ENCODE results near the gene CARD11.
"Not testable (repeated sequence)": the region's sequence is repeated elsewhere in the genome, so short reads cannot be mapped to it uniquely, and the experiment has no call there.

CARD11 gene

GRCh38 chr7:2924866-2925840 lies 118.5 kb downstream of the CARD11 start:
- no peak for DNase-seq (ENCODE audit: low spot score)

DNA sequence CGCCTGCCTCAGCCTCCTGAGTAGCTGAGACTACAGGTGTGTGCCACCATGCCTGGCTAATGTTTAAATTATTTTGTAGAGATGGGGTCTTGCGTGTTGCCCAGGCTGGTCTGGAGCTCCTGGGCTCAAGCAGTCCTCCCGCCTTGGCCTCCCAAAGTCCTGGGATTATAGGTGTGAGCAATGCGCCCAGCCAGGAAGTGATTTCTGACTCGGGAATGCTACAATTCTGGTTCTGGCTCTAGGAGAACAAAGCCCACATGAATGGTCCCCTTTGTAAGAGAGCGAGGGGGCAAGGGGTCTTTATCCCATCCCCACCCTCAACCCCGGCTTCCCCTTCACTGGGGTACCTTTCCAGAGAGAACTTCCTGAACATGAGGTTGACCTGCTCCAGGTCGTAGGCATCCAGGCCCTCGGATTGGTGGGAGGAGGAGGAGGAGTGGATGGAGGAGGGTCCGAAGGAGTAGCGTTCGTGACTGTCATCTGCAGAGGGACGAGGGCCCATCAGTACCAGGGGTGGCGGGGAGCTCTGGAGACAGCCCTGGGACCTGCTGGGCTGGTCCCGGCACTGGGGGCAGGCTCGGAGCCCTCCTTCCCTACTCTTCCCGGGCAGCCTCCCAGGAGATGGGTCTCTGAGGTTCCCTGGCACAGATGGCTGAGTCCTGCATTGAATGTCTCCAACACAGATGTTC lies 119.6 kb downstream of the CARD11 start:
- no peak for DNase-seq (ENCODE audit: low spot score)

DNA sequence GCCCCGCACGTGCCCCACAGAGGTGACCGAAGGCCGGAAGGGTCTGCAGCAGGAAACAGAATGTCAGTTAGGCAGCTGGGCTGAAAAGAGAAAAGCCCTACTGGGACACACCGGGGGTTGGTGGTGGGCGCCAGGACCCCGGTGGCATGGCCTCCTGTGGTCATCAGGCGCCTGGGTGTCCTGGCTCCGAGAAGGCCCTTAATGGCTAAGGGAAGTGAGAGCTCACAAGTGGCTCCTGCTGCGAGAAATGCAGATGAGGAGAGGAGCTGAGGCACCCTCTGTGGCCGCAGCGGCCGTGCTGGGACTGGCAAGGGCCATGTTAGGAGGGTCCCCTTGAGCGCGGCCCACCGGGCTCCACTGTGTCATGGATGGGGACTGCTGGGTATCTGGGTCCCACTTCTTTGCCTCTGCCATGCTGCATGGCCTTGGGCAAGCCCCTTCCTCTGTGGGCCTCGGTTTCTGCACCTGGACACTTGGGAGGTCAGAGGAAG lies 120.3 kb downstream of the CARD11 start:
- no peak for DNase-seq (ENCODE audit: low spot score)

- DNase-seq (ENCODE audit: low spot score), result no peak
Observed at GRCh38 chr7:2922866-2923265, 120.8 kb downstream of the CARD11 start.

GRCh38 chr7:2922348-2922691 lies 121.3 kb downstream of the CARD11 start:
- DNase-seq (ENCODE audit: low spot score), result no peak

GRCh38 chr7:2921653-2922347 lies 121.9 kb downstream of the CARD11 start:
- no peak for DNase-seq (ENCODE audit: low spot score)

GRCh38 chr7:2920956-2921652 lies 122.6 kb downstream of the CARD11 start:
- DNase-seq (ENCODE audit: low spot score), result no peak

- not testable (repeated sequence) for DNase-seq (ENCODE audit: low spot score)
Observed at GRCh38 chr7:2920480-2920879, 123.2 kb downstream of the CARD11 start.

DNA sequence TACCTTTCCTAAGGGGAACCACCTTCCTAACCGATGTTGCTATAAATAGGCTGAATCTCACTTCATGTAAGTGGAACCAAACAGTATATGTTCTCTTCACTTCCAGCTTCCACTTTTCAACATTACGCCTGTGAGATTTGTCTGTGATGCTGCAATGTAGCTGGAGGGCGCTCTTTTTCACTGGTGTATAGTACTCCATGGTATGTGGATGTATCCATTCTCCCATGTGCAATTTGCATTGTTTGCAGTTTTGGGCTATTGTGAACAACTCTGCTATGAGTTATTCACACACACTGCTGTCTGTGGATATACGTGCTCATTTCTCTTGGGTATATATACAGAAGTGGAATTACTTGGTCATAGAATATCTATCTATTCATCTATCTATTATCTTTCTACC lies 123.6 kb downstream of the CARD11 start:
- no peak for DNase-seq (ENCODE audit: low spot score)

GRCh38 chr7:2919256-2919655 lies 124.4 kb downstream of the CARD11 start:
- DNase-seq (ENCODE audit: low spot score), result no peak

DNA sequence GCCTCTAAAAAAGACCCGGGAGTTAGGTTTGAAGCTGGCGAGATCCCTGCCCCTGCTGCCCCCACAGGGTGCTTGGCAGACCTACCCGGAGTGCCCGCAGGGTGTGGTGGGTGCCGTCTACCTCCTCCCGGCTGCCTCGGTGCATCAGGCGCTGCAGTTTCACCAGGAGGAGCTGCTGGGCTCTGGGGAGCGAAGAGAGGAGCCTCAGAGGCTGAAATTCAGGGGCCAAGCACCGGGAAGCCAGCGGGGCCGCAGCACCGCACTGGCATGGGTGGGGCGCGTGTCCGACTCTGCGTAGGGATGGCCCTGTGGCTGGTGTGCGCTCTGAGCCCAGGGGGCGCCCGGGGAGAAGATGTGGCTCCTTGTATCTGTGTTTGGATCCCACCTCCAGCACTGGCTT lies 125.3 kb downstream of the CARD11 start:
- DNase-seq (ENCODE audit: low spot score), result no peak

DNA sequence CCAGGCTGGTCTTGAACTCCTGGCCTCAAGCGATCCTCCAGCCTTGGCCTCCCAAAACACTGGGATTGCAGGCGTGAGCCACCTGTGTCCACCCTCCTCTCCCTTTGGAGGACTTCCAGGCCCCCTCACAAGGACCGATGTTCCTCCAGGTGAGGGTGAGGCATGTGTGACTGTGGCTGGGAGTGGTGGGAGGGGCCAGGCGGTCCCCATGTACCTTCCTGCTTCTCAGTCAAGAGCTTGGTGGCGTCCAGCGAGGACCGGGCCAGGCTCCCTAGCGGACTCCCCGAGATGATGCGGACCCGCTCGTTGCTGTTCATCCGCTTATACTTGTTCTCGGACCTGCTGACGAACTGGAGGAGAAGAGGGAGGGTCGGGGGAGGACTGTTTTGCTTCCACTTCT lies 128.6 kb downstream of the CARD11 start:
- no peak for DNase-seq (ENCODE audit: low spot score)

DNA sequence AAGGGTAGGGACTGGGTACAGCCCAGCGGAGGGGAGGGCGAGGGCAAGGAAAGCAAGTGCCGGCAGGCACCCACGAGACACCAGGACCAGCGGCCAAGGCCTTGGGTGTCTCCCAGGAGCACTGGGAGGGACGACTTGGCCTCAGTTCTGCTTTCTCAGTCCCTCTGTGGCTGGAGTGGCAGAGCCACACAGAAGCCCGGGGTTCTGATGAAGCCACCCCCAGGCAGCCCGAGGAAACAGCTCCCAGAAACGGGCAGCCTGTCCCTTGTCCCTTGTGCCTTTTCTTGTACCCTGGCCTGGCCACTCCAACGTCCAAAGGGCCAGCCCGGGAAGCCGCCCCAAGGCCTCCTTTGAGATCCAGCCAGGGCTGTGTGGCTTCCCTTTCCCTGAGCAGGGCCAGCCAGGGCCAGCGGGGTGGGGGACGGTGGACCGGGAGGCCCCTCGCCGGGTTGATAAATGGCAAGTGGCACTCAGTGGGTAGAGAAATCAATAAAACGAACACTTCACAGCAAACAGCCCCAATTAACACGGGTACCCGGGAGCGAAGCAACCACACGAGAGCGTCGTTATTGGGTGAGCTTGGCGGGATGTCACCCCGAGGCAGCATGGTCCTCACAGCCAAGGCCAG lies 129.8 kb downstream of the CARD11 start:
- DNase-seq (ENCODE audit: low spot score), result no peak

DNA sequence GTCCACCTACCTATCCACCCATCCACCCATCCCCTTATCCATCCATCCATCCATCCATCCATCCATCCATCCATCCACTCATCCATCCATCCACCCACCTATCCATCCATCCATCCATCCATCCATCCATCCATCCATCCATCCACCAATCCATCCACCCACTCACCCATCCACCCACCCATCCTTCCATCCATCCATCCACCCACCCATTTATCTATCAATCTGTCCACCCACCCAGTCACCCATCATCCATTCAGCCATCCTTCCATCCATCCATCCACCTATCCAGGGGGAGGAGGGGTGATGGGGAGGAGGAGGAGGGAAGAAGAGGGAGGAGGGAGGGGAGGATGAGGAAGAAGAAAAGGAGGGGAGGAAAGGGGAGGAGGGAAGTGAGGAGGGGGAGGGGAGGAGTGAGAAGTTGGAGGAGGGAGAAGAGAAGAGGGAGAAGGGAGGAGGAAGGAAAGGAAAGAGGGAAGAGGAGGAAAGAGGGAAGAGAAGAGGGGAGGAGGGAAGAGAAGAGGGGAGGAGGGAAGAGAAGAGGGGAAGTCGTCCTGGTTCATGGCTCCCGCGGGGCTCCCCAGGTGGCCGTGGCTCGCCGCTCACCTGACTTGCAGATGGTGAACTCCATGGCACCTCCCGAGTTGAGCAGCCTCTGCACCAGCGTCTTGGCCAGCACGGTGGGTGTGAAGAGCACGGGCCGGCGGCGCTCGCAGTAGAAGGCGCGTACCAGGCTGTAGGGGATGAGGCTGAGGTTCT lies 130.8 kb downstream of the CARD11 start:
- no peak for DNase-seq (ENCODE audit: low spot score)

DNA sequence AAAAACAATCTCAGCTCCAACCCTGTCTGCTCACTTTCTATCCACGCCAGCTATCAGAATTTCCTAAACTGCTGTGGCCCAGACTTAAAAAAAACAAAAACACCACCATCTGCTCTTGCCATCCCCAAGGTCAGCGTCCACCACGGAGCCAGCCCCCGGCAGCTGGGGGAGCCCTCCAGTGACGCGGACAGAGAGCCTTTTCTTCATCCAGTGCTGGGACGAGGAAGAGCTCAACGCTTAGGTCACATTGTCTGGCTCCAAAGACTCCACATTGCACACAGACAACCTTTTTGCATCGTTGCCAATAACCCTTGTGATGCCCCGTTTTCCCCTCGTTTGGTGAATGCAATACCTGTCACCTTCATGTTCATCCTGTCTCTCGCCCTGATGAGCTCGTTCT lies 132.2 kb downstream of the CARD11 start:
- no peak for DNase-seq (ENCODE audit: low spot score)

DNA sequence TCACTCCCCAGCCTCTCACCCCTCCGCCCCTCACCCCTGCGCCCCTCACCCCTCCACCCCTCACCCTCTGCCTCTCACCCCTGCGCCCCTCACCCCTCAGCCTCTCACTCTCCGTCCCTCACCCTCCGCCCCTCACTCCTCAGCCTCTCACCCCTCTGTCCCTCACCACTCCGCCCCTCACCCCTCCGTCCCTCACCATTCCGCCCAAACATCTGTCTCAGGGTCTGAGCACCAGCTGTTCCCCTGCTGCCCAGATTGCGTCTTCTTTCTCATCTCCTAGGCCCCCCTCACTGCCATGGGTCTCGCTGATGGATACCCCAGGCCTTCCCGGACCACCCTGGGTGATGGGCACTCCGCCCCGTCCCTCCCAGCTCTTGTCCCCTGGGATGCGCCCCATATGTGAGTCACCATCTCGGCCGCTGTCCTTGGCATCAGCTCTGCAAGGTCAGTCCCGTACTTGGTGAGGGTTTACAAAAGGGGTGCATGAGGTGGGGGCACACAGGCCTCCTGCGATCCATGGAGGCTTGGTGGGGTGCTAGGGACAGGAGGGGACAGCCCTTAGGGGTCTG lies 134.1 kb downstream of the CARD11 start:
- DNase-seq (ENCODE audit: low spot score), result no peak

- no peak for DNase-seq (ENCODE audit: low spot score)
Observed at GRCh38 chr7:2909043-2909442, 134.6 kb downstream of the CARD11 start.

- no peak for DNase-seq (ENCODE audit: low spot score)
Observed at GRCh38 chr7:2908103-2908683, 135.5 kb downstream of the CARD11 start.

- no peak for DNase-seq (ENCODE audit: low spot score)
Observed at GRCh38 chr7:2906197-2906931, 137.3 kb downstream of the CARD11 start.

Measured in LoVo (cell line).